ENCODE data around the gene AQP9. TPM values are rescaled to one million over a fixed set of nuclear protein-coding genes. Genes with fewer than 3 reads are reported as not detected.

AQP9 gene
- total and polyA plus RNA-seq, 2 of the 8 experiments (the other 6 are each of a cell fraction or from before 2014, with no cell fraction given) = not detected

DNA sequence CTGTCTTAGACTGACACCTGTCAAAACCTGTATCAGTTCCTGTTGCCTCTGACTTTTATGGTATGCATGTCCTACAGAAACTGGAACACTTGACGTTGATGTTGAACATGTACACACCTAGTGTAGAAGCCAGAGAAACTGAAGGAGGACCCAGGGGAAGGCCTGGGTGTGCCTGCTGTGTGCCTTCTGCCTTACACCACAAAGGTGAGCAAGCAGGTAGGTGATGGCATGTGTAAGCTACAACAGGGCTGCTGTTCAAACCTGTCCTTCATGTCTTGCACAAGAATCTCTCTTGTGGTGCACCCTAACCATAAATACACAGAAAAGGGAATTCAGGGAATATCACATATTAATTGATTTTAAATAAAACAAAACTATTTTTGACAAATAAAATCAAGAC lies 13.6 kb upstream of the AQP9 start:
- Histone ChIP-seq H3K4me2 (ENCODE audit: insufficient read depth in 1 of 2, low read depth in 2 of 2, low read length in 2 of 2) (no peak overlapping the region), H2BK20ac (ENCODE audit: low read length) (no peak overlapping the region), H3K79me2 (ENCODE audit: control insufficient read depth in 1 of 2, insufficient read depth in 2 of 2, low read length in 2 of 2) (no peaks in the 10 kb centered on the region), H3K23me2 (ENCODE audit: low read depth, low read length) (no peaks in the 10 kb centered on the region), H2BK15ac (ENCODE audit: low read length) (no peak overlapping the region), H2BK120ac (replicated peaks; ENCODE audit: low read depth, low read length) (no peak overlapping the region), H3K9ac (replicated peaks in 1 of 4; ENCODE audit: extremely low read depth in 1 of 4, low read depth in 3 of 4, low read length in 3 of 4) (no peak overlapping the region), H3K9me3 (ENCODE audit: insufficient read depth in 2 of 2, low read depth in 1 of 2, low read length in 1 of 2) (peaks cover 7 to 8% of the 10 kb centered on the region in 2 experiments; a peak in 2 of 4 replicates), H3K27ac (ENCODE audit: low read depth, low read length) (no peak overlapping the region), H4K20me1 (replicated peaks in 1 of 2; ENCODE audit: control insufficient read depth in 1 of 2, insufficient read depth in 2 of 2, low read length in 2 of 2) (no peaks in the 10 kb centered on the region), H3K36me3 (ENCODE audit: control insufficient read depth in 2 of 4, insufficient read depth in 4 of 4, low read length in 3 of 4) (no peaks in the 10 kb centered on the region), H2AFZ (ENCODE audit: low read length) (no peak overlapping the region), H3K4me3 (ENCODE audit: extremely low read depth in 1 of 4, insufficient read depth in 2 of 4, low read depth in 3 of 4, low read length in 4 of 4) (no peak overlapping the region), H3K27me3 (replicated peaks in 1 of 4; ENCODE audit: control insufficient read depth in 3 of 4, extremely low read depth in 1 of 4, insufficient read depth in 3 of 4, low read length in 3 of 4) (no peaks in the 10 kb centered on the region), H3K14ac (ENCODE audit: insufficient read length) (no peak overlapping the region), H3K23ac (ENCODE audit: insufficient read length) (no peak overlapping the region), H3K56ac (replicated peaks; ENCODE audit: insufficient read length, low read depth, low read length) (no peak overlapping the region), H3K79me1 (ENCODE audit: low read depth, low read length) (no peaks in the 10 kb centered on the region), H4K5ac (ENCODE audit: insufficient read length, low read depth, low read length) (no peak overlapping the region), H2BK5ac (ENCODE audit: low read depth, low read length) (no peak overlapping the region), H4K8ac (ENCODE audit: extremely low read depth, insufficient read depth, low read length) (no peak overlapping the region), H3K4me1 (replicated peaks in 1 of 4; ENCODE audit: control insufficient read depth in 3 of 4, insufficient read depth in 4 of 4, low read length in 3 of 4) (no peaks in the 10 kb centered on the region), H2BK12ac (ENCODE audit: low read depth, low read length) (no peak overlapping the region), H2AK5ac (ENCODE audit: low read depth, low read length) (no peak overlapping the region), H4K91ac (replicated peaks; ENCODE audit: insufficient read length, low read length) (no peak overlapping the region), H3K18ac (ENCODE audit: extremely low read depth, low read length) (no peak overlapping the region), H3K4ac (replicated peaks; ENCODE audit: insufficient read length, low read depth, low read length) (no peak overlapping the region)
- no peak for TF ChIP-seq SP1 (IDR thresholded peaks at IDR 0.05; ENCODE audit: low read depth, low read length)
- TF ChIP-seq, protein P1, sequence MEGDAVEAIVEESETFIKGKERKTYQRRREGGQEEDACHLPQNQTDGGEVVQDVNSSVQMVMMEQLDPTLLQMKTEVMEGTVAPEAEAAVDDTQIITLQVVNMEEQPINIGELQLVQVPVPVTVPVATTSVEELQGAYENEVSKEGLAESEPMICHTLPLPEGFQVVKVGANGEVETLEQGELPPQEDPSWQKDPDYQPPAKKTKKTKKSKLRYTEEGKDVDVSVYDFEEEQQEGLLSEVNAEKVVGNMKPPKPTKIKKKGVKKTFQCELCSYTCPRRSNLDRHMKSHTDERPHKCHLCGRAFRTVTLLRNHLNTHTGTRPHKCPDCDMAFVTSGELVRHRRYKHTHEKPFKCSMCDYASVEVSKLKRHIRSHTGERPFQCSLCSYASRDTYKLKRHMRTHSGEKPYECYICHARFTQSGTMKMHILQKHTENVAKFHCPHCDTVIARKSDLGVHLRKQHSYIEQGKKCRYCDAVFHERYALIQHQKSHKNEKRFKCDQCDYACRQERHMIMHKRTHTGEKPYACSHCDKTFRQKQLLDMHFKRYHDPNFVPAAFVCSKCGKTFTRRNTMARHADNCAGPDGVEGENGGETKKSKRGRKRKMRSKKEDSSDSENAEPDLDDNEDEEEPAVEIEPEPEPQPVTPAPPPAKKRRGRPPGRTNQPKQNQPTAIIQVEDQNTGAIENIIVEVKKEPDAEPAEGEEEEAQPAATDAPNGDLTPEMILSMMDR (IDR thresholded peaks at IDR 0.05; ENCODE audit: control extremely low read depth in 1 of 3, insufficient read depth in 1 of 3, low read depth in 1 of 3, low read length in 3 of 3) = 0 out of 4 replicates have a peak, but pooled peaks of 1 of the 3 experiments have one; percentile 3
- DNase-seq (ENCODE audit: low read depth in 1 of 2, low spot score in 2 of 2) (no peak), FAIRE-seq (no peak)
- CTCF ChIA-PET (ENCODE audit: partially characterized antibody) = no interaction called here
- 83% methylated on average over 1 of the region's 1 CpG; no CpG with 5 or more reads in 1 of the 2 experiments for WGBS, 2 experiments (ENCODE audit: extremely low coverage in 1 of 2, insufficient coverage in 1 of 2, insufficient read length in 1 of 2, insufficient replicate concordance in 2 of 2, low coverage in 1 of 2, low lambda C conversion rate in 2 of 2, missing lambda C conversion rate in 1 of 2)
- POLR2A ChIA-PET (ENCODE audit: partially characterized antibody) = no interaction called here
